ENCODE data around the gene EEF1A1.

DNA sequence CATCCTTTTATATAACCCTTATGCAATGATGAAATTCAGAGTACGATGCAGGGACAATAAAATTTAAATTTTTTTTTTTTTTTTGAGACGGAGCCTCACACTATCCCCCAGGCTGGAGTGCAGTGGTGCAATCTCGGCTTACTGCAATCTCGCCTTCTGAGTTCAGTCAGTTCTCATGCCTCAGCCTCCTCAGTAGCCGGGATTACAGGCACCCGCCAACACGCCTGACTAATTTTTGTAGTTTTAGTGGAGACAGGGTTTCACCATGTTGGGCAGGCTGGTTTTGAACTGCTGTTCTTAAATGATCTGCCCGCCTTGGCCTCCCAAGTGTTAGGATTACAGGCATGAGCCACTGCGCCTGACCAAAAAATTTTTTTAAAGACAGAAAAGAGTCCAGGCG lies 44.1 kb downstream of the EEF1A1 start:
- TF ChIP-seq ZNF24 (tag by site-specific recombination; IDR thresholded peaks at IDR 0.05) (no peak), ZNF175 (tag by site-specific recombination; IDR thresholded peaks at IDR 0.05) (no peak), ZNF138 (tag by site-specific recombination; IDR thresholded peaks at IDR 0.05; ENCODE audit: borderline replicate concordance) (no peak), ZNF747 (tag by site-specific recombination; IDR thresholded peaks at IDR 0.05) (no peak), OVOL3 (tag by site-specific recombination; IDR thresholded peaks at IDR 0.05) (no peak), ZNF16 (tag by site-specific recombination; IDR thresholded peaks at IDR 0.05; ENCODE audit: low read depth) (no peak), SALL2 (tag by site-specific recombination; IDR thresholded peaks at IDR 0.05; ENCODE audit: borderline replicate concordance) (no peak), ZNF560 (tag by site-specific recombination; IDR thresholded peaks at IDR 0.05; ENCODE audit: borderline replicate concordance) (no peak), ZNF791 (tag by site-specific recombination; IDR thresholded peaks at IDR 0.05) (no peak), ZNF548 (tag by site-specific recombination; IDR thresholded peaks at IDR 0.05) (no peak), ZNF629 (tag by site-specific recombination; IDR thresholded peaks at IDR 0.05) (no peak)
- TF ChIP-seq, protein P1, sequence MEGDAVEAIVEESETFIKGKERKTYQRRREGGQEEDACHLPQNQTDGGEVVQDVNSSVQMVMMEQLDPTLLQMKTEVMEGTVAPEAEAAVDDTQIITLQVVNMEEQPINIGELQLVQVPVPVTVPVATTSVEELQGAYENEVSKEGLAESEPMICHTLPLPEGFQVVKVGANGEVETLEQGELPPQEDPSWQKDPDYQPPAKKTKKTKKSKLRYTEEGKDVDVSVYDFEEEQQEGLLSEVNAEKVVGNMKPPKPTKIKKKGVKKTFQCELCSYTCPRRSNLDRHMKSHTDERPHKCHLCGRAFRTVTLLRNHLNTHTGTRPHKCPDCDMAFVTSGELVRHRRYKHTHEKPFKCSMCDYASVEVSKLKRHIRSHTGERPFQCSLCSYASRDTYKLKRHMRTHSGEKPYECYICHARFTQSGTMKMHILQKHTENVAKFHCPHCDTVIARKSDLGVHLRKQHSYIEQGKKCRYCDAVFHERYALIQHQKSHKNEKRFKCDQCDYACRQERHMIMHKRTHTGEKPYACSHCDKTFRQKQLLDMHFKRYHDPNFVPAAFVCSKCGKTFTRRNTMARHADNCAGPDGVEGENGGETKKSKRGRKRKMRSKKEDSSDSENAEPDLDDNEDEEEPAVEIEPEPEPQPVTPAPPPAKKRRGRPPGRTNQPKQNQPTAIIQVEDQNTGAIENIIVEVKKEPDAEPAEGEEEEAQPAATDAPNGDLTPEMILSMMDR (tag by site-specific recombination; IDR thresholded peaks at IDR 0.05): no peak
- TF ChIP-seq, protein P2, sequence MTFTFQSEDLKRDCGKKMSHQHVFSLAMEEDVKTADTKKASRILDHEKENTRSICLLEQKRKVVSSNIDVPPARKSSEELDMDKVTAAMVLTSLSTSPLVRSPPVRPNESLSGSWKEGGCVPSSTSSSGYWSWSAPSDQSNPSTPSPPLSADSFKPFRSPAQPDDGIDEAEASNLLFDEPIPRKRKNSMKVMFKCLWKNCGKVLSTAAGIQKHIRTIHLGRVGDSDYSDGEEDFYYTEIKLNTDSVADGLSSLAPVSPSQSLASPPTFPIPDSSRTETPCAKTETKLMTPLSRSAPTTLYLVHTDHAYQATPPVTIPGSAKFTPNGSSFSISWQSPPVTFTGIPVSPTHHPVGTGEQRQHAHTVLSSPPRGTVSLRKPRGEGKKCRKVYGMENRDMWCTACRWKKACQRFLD (tag by site-specific recombination; IDR thresholded peaks at IDR 0.05): no peak
- TF ChIP-seq, protein P3, sequence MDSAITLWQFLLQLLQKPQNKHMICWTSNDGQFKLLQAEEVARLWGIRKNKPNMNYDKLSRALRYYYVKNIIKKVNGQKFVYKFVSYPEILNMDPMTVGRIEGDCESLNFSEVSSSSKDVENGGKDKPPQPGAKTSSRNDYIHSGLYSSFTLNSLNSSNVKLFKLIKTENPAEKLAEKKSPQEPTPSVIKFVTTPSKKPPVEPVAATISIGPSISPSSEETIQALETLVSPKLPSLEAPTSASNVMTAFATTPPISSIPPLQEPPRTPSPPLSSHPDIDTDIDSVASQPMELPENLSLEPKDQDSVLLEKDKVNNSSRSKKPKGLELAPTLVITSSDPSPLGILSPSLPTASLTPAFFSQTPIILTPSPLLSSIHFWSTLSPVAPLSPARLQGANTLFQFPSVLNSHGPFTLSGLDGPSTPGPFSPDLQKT (IDR thresholded peaks at IDR 0.05; ENCODE audit: borderline replicate concordance, low read depth, low read length): no peak

All from HEK293 (cell line).